Stomach (tissue), 9 donors: Measurements from ENCODE around the gene EPHA7. TPM values are rescaled to one million over a fixed set of nuclear protein-coding genes. Genes with fewer than 3 reads are reported as not detected.
A peak's percentile ranks its signal among the peaks of the same experiment; 100 is the strongest.

Experiments used
- DNase-seq, 2 donors: peaks; one replicate each; pipeline versions ENCODE4 v3.0.0 to v3.0.0-alpha.2; 2013 to 2019
- H3K27ac ChIP-seq, 5 donors: fragments of 200-600 bp in 4 of 5; sonication (generic) in 4 of 5; one replicate each; pipeline ENCODE4 v1.5.1; 2013 to 2019; ENCODE audit warnings: mild to moderate bottlenecking in 1 of 5, moderate library complexity in 1 of 5
- H3K27me3 ChIP-seq, 3 donors: fragments of 200-600 bp; sonication (generic); one replicate each; pipeline ENCODE4 v1.5.1; 2017 to 2019; ENCODE audit warnings: mixed run types in 1 of 3
- H3K36me3 ChIP-seq, 4 donors: fragments of 200-600 bp; sonication (generic); 1 replicate in 3 of 4; 2 replicates in 1 of 4; pipeline ENCODE4 v1.5.1; 2016 to 2019
- H3K4me1 ChIP-seq, 4 donors: fragments of 200-600 bp; sonication (generic); one replicate each; pipeline ENCODE4 v1.5.1; 2016 to 2019
- H3K4me3 ChIP-seq, 4 donors: fragments of 200-600 bp; sonication (generic) in 3 of 4; one replicate each; pipeline ENCODE4 v1.5.1; 2016 to 2019; ENCODE audit warnings: mild to moderate bottlenecking in 1 of 4
- H3K9me3 ChIP-seq, 4 donors: fragments of 200-600 bp; sonication (generic); one replicate each; pipeline ENCODE4 v1.5.1; 2016 to 2019
- EP300 ChIP-seq: sonication (generic); formaldehyde crosslinking; IDR thresholded peaks from one replicate; pipeline ENCODE4 v1.6.1; 2017; ENCODE audit warnings: antibody characterized with exemption
- POLR2A ChIP-seq, 4 donors: fragments of 450-650 bp; IDR thresholded peaks; one replicate each; pipeline ENCODE4 v1.6.1; 2016; ENCODE audit warnings: antibody characterized with exemption in 4 of 4, control low read depth in 2 of 4, mild to moderate bottlenecking in 1 of 4, moderate library complexity in 1 of 4
- POLR2AphosphoS5 ChIP-seq, 3 donors: sonication (generic); formaldehyde crosslinking; IDR thresholded peaks; one replicate each; pipeline ENCODE4 v1.6.1; 2016; ENCODE audit warnings: antibody characterized with exemption in 3 of 3
- WGBS, 5 donors: extraction: QIAGEN DNeasy Blood & Tissue Kit in 3 of 5; methylation state at CpG; one replicate each; pipeline versions ENCODE4 v1.1.5 to v1.1.7; 2013 to 2018; 5-methylcytosine and 5-hydroxymethylcytosine counted together
- intact Hi-C: fragments of 100-400 bp; cut with DNase I; formaldehyde crosslinking; loops from one replicate; pipeline ENCODE4 v1.15.1; 2023; ENCODE audit warnings: low total_unique reads
- polyA plus RNA-seq, 3 donors: library from polyadenylated mRNA; stranded (reverse); fragments of 200-250 nt; gene quantifications; one replicate each; pipeline ENCODE4 v1.2.3, GENCODE V29; 2013
- total RNA-seq, 5 donors: library from RNA; depleted of rRNA; stranded (reverse); fragments of >200 nt; gene quantifications; one replicate each; pipeline versions ENCODE4 v1.1.0 to v1.2.3, GENCODE V29; 2014 to 2016
- TF ChIP-seq, protein P1 (sequence below), 7 experiments: fragments of 450-650 bp in 4 of 7; fragments of 200-600 bp in 3 of 7; sonication (generic) in 3 of 7; IDR thresholded peaks; one replicate each; pipeline ENCODE4 v1.5.1; 2016 to 2019; ENCODE audit warnings: antibody characterized with exemption in 7 of 7, control low read depth in 2 of 7, mild to moderate bottlenecking in 1 of 7
- donor health status: healthy with polysubstance abuse.
- donor health status: Bipolar disorder and iron deficiency.
- donor health status: healthy.

Gene EPHA7
- total and polyA plus RNA-seq, 8 donors, result 0.55 to 118 (median 7.6) TPM

DNA sequence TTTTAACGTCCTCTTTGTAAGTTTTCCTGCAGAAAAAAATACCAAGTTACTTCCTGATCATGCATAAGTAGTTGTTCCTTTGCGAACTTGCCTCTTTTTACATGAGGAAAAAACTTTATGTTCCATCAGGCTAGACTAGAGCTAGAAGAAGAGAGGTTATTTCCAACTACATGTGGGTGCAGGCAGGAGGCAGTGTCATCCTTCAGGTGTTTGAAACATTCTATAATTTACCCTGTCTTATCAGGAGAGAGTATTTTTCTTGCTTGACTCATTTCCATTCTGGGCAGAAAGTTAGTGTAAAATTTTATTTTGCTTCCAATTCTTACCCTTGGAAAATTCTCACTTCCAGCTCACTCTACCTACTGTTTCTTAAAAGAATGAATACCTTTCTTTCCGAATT, 28.5 kb upstream of the EPHA7 start:
- intact Hi-C loops, result no loop called here
- Histone ChIP-seq H3K4me3 (no peak overlapping the region), H3K27me3 (no peaks in the 10 kb centered on the region), H3K9me3 (no peaks in the 10 kb centered on the region), H3K36me3 (no peaks in the 10 kb centered on the region), H3K4me1 (no peaks in the 10 kb centered on the region), H3K27ac (no peak overlapping the region)
- DNase-seq, result no peak
- TF ChIP-seq EP300 (no peak), POLR2AphosphoS5 (IDR thresholded peaks at IDR 0.05) (no peak), POLR2A (IDR thresholded peaks at IDR 0.05) (no peak)
- TF ChIP-seq, protein P1, sequence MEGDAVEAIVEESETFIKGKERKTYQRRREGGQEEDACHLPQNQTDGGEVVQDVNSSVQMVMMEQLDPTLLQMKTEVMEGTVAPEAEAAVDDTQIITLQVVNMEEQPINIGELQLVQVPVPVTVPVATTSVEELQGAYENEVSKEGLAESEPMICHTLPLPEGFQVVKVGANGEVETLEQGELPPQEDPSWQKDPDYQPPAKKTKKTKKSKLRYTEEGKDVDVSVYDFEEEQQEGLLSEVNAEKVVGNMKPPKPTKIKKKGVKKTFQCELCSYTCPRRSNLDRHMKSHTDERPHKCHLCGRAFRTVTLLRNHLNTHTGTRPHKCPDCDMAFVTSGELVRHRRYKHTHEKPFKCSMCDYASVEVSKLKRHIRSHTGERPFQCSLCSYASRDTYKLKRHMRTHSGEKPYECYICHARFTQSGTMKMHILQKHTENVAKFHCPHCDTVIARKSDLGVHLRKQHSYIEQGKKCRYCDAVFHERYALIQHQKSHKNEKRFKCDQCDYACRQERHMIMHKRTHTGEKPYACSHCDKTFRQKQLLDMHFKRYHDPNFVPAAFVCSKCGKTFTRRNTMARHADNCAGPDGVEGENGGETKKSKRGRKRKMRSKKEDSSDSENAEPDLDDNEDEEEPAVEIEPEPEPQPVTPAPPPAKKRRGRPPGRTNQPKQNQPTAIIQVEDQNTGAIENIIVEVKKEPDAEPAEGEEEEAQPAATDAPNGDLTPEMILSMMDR (IDR thresholded peaks at IDR 0.05), result no peak
- 61 to 76% (median 72%) methylated on average over 3 of the region's 3 CpGs for WGBS, 5 donors

- Histone ChIP-seq H3K36me3 (no peaks in the 10 kb centered on the region), H3K27me3 (no peaks in the 10 kb centered on the region), H3K4me1 (no peaks in the 10 kb centered on the region), H3K27ac (no peak overlapping the region), H3K9me3 (peaks cover 0 to 9% (median 0%) of the 10 kb centered on the region in 4 donors), H3K4me3 (no peak overlapping the region)
- 89 to 99% (median 95%) methylated on average over 2 of the region's 2 CpGs for WGBS, 5 donors
- no peak for TF ChIP-seq EP300
- TF ChIP-seq POLR2A (IDR thresholded peaks at IDR 0.05), result no peak
- TF ChIP-seq POLR2AphosphoS5 (IDR thresholded peaks at IDR 0.05), result no peak
- TF ChIP-seq, protein P1 (IDR thresholded peaks at IDR 0.05), result no peak
- no peak for DNase-seq
- intact Hi-C loops, result no loop called here
Measured at GRCh38 chr6:93437491-93437890, 18.1 kb upstream of the EPHA7 start.

DNA sequence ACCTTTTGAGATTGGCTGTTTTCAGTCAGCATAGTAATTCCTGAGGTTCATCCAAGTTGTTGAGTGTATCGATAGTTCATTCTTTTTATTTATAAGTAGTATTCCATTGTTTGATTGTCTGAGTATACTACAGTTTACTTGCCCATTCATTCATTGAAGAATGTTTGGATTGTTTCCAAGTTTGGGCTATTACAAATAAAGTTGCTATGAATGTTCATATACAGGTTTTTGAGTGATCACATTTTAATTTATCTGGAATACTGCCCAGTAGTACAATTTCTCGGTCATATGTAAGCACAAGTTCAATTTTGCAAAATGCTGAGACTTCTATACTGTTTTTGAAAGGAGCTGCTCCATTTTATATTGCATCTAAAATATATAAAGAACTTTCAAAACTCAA, 14.2 kb upstream of the EPHA7 start:
- TF ChIP-seq, protein P1 (IDR thresholded peaks at IDR 0.05), result no peak
- TF ChIP-seq POLR2AphosphoS5 (IDR thresholded peaks at IDR 0.05) (no peak), EP300 (no peak), POLR2A (IDR thresholded peaks at IDR 0.05) (no peak)
- Histone ChIP-seq H3K4me3 (no peak overlapping the region), H3K27me3 (no peaks in the 10 kb centered on the region), H3K4me1 (no peaks in the 10 kb centered on the region), H3K9me3 (peaks cover 0 to 9% (median 0%) of the 10 kb centered on the region in 4 donors), H3K27ac (no peak overlapping the region), H3K36me3 (no peaks in the 10 kb centered on the region)
- intact Hi-C loops, result no loop called here
- no peak for DNase-seq
- 47 to 64% (median 56%) methylated on average over 2 of the region's 2 CpGs for WGBS, 5 donors

- H3K4me1 ChIP-seq, result peaks cover 0 to 11% (median 5%) of the 10 kb centered on the region in 4 donors
- TF ChIP-seq, protein P1 (IDR thresholded peaks at IDR 0.05), result peak in 1 of 7 experiments; percentile 25
- TF ChIP-seq EP300, result no peak
- intact Hi-C loops, result no loop called here
- 37 to 48% (median 42%) methylated on average over 2 of the region's 2 CpGs for WGBS, 5 donors
- H3K4me3 ChIP-seq, result no peak overlapping the region
- peak in 1 of 2 donors; percentile 37 for DNase-seq
- no peak overlapping the region for H3K27ac ChIP-seq
- H3K27me3 ChIP-seq, result peaks cover 0 to 30% (median 4%) of the 10 kb centered on the region in 3 donors
- H3K36me3 ChIP-seq, result no peaks in the 10 kb centered on the region
- no peaks in the 10 kb centered on the region for H3K9me3 ChIP-seq
Measured at GRCh38 chr6:93424303-93425064, 5.1 kb upstream of the EPHA7 start.
